Stimulated activated CD8-positive, alpha-beta memory T cell treated with anti-CD3 and anti-CD28 coated beads, Interleukin-15, amount 100 ng/mL, for 1 hour (primary cell): ENCODE data around the gene SNU13.
"Not testable (repeated sequence)": the region's sequence is repeated elsewhere in the genome, so short reads cannot be mapped to it uniquely, and the experiment has no call there.

Source experiments
- DNase-seq: peaks from one replicate; pipeline ENCODE4 v3.0.0-alpha.2; 2020; ENCODE audit warnings: low read depth

Gene SNU13

DNA sequence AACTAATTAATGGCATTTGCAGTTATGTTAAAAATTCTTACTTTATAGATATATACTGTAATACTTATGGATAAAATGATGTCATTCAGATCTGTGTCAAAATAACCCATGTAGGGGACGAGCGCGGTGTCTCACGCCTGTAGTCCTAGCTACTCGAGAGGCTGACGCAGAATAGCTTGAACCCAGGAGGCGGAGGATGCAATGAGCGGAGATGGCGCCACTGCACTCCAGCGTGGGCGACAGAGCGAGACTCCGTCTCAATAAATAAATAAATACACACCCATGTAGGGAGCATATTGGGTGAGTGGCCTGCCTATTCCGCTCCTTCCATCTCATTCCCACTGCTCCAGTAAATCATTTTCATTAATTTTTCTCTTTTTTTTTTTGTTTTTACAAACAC lies 7.1 kb downstream of the SNU13 start:
- DNase-seq: no peak

DNA sequence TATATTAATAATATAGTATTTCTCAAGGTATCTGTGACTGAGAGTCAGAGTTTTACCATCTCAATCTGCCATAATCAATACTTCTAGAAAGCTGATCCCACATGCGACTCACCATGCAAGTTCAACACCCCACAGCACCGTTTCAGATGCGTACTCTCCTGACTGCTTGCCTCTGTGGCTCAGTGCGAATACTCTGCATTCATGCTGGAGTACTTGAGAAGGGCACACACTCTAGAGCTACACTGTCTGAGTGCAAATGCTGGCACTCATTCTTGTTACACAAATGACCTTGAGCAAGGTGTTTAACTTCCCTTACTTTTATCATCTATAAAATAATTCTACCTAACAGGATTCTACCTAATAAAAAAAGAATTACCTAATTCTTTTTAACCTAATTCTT lies 12.5 kb downstream of the SNU13 start:
- no peak for DNase-seq

DNA sequence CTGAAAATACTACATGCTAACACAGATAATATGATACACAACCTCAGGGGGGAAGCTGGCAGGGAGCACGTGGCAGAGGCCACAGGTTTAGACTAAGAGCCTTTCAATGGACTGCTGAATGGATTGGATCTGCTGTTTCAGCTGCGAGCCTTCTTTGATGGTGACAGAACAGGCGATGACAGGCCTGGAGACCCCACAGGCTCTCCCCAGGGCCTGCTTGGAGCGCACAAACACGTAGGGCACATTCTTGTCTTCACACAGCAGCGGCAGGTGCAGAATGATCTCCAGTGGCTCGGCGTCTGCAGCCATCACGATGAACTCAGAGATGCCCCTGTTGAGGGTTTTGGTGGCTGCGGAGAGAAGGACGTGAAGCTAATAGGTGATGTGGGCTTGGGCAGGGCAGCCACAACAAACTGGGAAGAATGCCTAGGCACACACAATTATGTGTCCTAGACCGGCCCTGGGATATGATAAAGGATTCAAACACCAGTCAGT lies 13.8 kb downstream of the SNU13 start:
- no peak for DNase-seq

DNA sequence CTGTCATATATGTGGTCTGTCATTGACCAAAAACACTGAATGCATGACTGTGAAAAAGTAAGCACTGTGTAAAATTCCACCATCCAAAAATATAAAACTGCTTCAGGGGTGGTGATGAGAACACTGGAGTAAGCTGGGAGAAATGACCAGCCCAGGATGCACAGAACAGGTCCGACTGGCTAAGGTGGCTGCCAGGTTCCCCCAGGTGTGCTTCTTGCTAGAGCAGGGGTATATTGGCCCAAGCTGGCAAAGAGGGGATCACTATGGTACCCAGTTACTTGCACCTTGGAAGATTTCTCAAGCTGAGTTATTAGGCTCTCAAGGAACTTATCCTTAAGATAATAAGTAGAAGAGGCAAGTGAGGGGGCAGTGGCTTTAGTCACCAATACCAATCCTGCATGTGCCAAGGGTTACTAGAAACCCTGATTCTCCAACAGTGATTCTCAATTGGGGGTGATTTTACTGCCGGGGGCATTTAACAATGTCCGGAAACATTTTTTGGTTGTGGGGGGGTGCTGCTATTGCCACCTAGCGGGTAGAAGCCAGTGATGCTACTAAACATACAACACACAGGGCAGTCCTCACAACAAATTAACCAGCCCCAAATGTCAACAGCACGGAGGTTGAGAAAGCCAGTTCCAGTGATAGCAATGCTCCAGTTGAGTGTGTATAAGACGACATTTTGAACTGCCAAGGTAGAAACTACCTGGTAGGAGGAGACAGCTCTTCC lies 15.7 kb downstream of the SNU13 start:
- DNase-seq: no peak

DNA sequence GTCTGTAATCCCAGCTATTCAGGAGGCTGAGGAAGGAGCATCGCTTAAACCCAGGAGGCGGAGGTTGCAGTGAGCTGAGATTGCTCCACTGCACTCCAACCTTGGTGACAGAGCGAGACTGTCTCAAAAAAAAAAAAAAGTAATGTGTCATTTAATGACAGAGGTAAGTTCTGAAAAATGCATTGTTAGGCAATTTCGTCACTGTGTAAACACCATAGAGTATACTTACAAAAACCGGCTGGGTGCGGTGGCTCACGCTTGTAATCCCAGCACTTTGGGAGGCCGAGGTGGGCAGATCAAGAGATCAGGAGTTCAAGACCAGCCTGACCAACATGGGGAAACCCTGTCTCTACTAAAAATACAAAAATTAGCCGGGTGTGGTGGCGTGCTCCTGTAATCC lies 16.6 kb downstream of the SNU13 start:
- not testable (repeated sequence) for DNase-seq

DNA sequence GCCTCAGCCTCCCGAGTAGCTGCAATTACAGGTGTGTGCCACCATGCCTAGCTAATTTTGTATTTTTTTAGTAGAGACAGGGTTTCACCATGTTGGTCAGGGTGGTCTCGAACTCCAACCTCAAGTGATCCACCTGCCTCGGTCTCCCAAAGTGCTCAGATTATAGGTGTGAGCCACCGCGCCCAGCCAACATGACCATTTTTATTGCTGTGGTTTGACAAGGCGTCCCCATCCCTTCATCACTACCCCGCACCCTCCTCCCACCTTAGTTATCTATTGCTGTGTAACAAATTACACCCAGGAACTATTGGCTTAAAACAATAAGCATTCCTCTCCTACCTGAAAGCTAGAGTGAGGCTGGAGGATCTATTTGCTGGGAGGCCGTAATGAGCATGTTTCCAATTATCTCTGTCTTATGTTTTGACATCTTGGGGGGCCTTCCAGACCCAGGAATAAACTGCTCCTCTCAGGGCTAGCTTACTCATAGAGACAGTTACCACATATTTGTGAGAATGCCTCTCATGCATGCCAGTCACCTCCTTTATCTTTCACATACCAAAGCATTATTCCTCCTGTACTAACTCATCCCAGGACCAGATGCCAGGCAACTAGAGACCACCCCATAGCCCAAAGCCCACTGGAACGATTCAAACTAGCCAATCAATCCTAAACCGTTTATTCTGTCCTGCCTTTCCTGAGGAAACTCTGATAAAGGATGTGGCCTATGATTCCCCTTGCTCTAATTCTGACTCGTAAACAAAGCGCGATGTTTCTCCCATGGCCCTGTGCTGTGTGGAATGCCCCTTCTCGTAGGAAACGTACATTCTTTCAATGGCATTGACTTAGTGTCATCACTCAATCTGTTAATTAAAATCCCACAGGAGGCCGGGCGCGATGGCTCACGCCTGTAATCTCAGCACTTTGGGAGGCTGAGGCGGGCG lies 19.4 kb downstream of the SNU13 start:
- DNase-seq: no peak

DNA sequence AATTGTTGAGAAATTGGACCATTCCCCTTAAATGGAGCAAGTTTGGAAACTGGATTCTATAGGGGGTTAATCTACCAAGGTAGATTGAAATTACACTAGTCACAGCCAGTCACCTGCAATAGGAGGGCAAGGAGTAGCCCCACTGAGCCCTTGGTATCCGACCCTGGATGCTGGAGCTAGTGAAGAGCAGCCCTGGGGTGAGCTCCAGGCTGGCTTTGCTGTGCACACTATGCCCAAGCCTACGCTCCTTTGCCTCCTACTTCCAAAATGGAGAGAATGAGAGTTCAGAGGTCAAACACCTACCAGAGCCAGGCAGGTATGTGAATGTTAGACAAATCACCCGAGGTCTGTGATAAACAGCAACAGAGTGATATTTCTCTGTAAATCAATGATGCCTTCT lies 23.7 kb downstream of the SNU13 start:
- no peak for DNase-seq

DNA sequence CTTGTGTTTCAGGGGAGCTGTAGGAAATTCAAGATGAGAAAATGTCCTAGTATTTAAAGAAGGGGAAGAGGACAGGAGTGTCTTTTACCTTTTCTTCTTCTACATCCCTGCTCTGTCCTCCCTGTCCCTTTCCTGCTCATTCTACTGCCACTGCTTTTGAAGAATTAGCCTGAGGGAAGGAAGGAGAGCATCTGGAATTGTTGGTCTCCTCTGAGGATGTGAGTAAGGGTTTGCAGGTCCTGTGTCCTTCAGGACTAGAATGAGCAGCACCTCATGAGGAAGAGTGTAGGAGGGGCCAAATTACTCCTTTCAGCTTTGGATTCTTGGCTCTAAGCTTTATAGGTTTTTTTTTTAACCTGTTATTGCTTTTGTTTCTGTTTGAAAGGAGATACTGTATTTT lies 24.2 kb downstream of the SNU13 start:
- no peak for DNase-seq

DNA sequence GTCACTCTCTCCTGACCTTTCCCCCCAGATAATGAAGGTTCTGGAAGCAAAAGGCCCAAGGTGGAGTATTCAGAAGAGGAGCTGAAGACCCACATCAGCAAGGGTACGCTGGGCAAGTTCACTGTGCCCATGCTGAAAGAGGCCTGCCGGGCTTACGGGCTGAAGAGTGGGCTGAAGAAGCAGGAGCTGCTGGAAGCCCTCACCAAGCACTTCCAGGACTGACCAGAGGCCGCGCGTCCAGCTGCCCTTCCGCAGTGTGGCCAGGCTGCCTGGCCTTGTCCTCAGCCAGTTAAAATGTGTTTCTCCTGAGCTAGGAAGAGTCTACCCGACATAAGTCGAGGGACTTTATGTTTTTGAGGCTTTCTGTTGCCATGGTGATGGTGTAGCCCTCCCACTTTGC lies 25.1 kb downstream of the SNU13 start:
- DNase-seq: not testable (repeated sequence)

DNA sequence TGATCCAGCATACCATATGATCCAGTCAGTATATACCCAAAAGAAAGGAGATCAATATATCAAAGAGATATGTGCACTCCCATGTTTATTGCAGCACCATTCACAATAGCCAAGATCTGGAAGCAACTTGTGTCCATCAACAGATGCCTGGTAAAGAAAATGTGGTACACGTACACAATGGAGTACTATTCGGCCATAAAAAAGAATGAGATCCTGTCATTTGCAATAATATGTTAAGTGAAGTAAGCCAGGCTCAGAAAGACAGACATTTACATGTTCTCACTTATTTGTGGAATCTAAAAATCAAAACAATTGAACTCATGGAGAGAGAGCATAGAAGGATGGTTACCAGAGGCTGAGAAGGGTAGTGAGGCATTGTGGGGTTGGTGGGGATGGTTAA lies 27.0 kb downstream of the SNU13 start:
- no peak for DNase-seq

DNA sequence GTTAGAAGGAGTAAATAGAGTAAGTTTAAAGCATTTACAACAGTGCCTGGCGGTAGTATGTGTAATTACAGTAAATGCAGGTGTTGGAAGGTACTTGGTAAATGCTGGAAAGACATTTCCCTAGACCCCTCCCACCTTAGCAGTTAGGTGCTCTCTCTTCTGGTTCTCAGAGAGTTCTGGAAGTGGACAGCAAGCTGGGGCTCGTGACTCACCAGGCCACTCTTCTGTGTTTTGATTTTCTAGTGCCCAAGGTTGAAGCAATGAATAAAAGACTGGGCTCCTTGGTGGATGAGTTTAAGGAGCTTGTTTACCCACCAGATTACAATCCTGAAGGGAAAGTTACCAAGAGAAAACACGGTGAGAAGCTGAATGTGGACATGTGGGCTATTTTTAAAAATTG lies 27.6 kb downstream of the SNU13 start:
- DNase-seq: no peak

DNA sequence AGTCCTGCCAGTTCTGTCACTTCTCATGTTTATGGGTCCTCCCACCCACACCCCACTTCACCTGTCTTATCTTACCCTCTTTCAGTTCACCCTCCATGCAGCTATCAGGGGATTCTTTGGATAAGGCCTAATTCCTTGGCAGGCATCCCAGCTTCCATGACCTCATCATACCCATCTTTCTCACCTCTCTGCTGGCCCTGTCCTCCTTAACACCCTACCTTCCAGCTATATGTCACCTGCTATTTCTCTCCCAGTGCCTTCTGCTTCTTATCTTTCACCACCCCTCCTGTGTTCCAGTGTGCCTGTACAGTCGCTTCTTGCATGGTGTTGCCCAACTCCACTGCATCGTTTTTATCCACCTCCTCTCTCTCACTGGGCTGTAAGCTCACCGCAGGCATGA lies 28.3 kb downstream of the SNU13 start:
- DNase-seq: no peak

DNA sequence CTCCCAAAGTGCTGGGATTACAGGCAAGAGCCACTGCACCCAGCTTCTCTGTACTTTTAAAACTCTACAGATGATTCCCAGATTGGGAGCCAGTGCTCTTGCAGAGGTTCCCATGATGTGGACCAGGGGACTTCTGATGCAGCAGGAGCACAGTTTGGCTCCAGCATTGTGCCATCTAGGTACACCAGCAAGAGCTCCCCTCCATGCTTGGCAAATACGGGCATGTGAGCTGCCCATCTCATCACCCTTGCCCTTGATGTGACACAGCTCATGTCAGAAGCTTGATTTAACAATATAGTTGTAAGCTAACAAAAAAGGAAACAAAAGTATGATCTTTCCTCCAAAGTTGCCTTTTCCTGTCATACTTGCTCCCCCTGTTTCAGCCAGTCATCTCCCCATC lies 28.7 kb downstream of the SNU13 start:
- DNase-seq: no peak

DNA sequence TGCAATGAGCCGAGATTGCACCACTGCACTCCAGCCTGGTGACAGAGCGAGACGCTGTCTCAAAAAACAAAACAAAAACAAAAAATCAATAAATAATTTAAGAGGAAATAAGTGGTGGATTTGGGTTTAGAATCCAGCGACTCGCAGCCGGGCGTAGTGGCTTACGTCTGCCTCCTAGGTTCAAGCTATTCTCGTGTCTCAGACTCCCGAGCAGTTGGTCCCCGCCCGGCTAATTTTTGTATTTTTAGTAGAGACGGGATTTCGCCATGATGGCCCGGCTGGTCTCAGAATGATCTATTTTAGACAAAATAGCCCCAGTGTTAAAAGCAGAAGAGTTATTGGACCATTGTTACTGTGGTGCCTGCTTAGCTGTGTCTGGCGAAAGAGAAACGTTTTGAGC lies 29.8 kb downstream of the SNU13 start:
- DNase-seq: no peak

DNA sequence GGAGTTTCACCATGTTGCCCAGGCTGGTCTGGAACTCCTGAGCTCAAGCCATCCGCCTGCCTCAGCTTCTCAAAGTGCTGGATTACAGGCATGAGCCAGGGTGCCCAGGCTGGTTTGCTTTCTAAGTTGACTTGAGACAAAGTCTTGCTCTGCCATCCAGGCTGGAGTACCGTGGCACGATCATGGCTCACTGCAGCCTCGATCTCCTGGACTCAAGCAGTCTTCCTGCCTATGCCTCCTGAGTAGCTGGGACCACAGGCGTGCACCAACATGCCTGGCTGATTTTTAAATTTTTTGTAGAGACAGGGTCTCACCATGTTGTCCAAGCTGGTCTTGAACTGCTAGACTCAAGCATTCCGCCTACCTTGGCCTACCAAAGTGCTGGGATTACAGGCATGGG lies 31.0 kb downstream of the SNU13 start:
- DNase-seq: no peak

DNA sequence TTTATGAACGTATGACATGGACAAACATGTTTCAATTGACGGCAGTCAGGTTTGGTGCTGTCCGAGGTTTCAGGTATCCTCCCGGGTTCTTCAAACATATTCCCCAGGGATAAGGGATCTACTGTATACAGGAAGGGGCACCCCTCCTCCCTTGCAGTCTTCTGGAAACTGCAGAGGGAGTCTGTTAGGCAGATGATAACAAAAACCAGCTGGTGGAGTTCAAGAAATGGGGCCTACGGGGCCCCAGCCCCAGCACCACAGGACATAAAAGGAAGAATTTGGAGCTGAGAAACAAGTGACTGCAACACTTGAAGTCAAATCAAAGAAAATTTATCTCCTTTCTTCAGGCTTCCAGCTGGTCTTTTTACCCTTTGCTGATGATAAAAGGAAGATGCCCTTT lies 32.1 kb downstream of the SNU13 start:
- DNase-seq: no peak

DNA sequence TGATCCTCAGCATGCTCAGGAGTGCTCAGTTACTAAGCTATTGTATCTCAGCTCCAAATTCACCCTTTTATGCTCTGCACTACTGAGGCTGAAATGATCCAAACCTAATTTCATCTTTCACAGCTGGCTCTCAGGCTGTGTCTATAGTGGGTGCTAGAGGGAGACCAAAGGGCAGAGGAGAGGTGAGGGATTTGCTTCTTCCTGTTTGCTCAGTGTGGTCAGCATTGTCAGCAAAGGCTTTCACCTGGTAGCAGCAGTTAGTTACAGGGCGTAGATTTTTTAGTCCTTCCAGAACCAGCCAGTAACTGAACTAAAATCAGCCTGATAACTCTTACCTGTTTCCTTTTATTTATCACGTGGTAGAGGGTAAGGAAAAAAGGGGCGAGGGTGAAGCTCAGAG lies 34.3 kb downstream of the SNU13 start:
- no peak for DNase-seq

DNA sequence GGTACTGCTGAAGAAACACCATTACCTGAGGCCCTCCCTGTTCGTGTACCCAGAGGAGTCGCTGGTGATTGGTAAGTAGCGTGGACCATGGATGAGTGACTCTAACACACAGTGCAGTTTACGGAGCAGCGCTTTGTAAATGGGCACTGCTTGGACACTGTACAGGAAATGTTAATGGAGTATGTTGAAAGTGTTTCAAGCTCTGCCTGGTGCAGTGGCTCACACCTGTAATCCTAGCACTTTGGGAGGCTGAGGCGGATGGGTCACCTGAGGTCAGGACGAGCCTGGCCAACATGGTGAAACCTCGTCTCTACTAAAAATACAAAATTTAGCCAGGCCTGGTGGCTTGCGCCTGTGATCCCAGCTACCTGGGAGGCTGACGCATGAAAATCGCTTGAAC lies 37.8 kb downstream of the SNU13 start:
- DNase-seq: no peak

DNA sequence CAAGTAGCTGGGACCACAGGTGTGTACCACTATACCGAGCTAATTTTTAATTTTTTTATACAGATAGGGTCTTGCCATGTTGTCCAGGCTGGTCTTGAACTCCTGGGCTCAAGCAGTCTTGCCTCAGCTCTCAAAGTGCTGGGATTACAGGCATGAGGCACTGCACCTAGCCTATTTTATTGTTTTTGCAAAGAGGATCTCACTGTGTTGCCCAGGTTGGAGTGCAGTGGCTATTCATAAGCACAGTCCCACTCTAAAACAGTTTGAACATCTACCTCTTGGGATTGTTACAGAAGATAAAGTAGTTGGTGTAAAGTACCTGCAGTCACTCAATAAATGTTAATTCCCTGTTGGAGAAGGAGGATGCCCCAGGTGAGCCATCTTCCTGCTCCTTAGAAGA lies 38.4 kb downstream of the SNU13 start:
- no peak for DNase-seq

DNA sequence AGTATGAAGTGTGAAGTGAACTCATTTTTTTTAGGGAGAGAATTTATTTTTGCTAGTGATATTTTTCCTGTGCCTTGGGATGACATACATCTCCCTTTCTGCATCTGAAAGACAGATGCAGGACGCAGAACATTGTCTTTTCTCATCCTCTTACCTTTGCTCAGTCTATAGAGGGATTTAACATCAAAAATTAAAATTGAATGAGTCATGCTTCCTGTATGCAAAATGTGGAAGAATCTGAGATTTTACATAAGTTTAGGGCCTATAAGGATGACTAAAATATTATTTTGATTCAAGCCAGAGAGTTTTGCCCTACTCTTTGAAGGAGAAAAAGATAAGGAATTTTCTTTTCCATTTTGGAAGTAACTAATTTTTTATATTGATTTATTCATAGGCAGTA lies 40.2 kb downstream of the SNU13 start:
- DNase-seq: no peak

DNA sequence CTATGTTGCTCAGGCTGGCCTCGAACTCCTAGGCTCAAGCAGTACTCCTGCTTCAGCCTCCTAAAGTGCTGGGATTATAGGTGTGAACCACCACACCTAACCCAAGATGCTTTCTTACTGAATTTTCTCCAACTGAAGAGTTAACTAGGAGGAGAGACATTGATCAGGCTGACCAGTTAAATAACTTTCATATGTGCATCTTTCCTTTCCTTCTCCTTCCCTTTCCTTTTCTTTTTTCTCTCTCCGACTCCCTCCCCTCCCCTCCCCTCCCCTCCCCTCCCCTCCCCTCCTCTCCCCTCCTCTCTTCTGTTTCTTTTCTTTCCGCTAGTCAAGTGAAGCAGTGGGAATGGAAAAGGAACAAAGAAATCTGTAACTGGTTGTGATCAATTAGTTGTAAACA lies 40.9 kb downstream of the SNU13 start:
- DNase-seq: no peak

DNA sequence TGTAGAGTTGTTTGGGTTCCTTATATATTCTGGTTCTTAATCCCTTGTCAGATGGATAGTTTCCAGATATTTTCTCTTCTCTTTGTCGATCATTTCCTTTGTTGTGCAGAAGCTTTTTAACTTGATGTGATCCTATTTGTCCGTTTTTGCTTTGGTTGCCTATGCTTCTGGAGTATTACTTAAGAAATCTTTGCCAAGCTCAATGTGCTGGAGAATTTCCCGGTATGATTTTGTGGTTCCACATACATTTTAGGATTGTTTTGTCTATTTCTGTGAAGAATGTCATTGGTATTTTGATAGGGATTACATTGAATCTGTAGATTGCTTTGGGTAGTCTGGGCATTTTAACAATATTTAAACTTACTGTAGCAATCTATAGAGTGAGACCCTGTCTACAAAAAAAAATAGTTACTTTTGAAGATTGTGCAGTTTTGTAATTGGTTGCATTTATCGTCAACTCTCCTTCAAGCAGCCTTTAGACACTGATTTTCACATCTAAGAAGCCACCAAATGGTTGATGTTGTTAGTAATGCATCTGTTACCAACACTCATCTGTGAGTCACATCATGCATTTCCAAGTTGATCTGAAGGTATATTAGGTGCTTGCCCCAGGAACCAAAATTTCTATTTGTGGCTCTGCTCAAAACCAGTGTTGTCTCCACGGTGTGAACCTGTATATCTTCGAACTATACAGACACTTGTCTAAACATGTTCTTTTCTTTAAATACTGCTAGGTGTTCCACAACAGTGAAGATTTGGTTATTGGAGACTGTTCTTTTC lies 46.1 kb downstream of the SNU13 start:
- DNase-seq: no peak

DNA sequence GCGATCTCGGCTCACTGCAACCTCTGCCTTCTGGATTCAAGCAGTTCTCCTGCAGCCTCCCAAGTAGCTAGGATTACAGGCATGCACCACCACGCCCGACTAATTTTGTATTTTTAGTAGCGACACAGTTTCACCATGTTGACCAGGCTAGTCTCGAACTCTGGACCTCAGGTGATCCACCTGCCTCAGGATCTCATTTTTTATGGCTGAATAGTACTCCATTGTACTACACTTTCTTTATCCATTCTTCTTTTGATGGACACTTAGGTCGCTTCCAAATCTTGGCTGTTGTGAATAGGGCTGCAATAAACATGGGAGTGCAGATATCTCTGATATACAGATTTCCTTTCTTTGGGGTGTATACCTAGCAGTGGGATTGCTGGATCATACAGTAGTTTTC lies 46.8 kb downstream of the SNU13 start:
- no peak for DNase-seq
